ENCODE data around the gene MLST8. TPM values are rescaled to one million over a fixed set of nuclear protein-coding genes. Genes with fewer than 3 reads are reported as not detected.

MLST8 gene
- polyA plus RNA-seq, 1 donor (not counting 4 experiments of a cell fraction or from before 2014, with no cell fraction given): 35.7 TPM

GRCh38 chr16:2170587-2171435, 34.4 kb upstream of the MLST8 start:
- Histone ChIP-seq H2AFZ (ENCODE audit: control insufficient read depth, low read length) (no peak overlapping the region), H4K20me1 (ENCODE audit: control insufficient read depth, extremely low read depth, insufficient read depth, low read length) (no peaks in the 10 kb centered on the region), H3K9me3 (ENCODE audit: control insufficient read depth, low read depth, low read length) (no peaks in the 10 kb centered on the region), H3K36me3 (ENCODE audit: control insufficient read depth in 2 of 2, extremely low read depth in 1 of 2, insufficient read depth in 2 of 2, low read length in 2 of 2) (peaks cover 38% of the 10 kb centered on the region in 2 experiments), H3K27ac (ENCODE audit: control insufficient read depth, insufficient read depth, low read length) (no peak overlapping the region), H3K4me3 (ENCODE audit: control insufficient read depth in 2 of 3, extremely low read depth in 1 of 3, insufficient read depth in 2 of 3, low read depth in 1 of 3, low read length in 3 of 3) (no peak overlapping the region), H3K4me1 (ENCODE audit: control insufficient read depth, extremely low read depth, insufficient read depth, low read length) (no peaks in the 10 kb centered on the region), H3K4me2 (ENCODE audit: control insufficient read depth, extremely low read depth, insufficient read depth, low read depth, low read length) (no peak overlapping the region), H3K9me1 (ENCODE audit: control insufficient read depth, extremely low read depth, insufficient read depth, low read length) (no peaks in the 10 kb centered on the region), H3K79me2 (ENCODE audit: control insufficient read depth, insufficient read depth, low read length) (peaks cover 4% of the 10 kb centered on the region), H3K9ac (ENCODE audit: control insufficient read depth, extremely low read depth, insufficient read depth, low read length) (no peak overlapping the region), H3K27me3 (ENCODE audit: control insufficient read depth, extremely low read depth, insufficient read depth, low read length) (no peaks in the 10 kb centered on the region)
- no peak for FAIRE-seq
- TF ChIP-seq CTCF (optimal IDR thresholded peaks at IDR 0.05 in 1 of 3, IDR thresholded peaks at IDR 0.05 in 1 of 3, conservative IDR thresholded peaks at IDR 0.05 in 1 of 3; ENCODE audit: extremely low read depth in 1 of 3, insufficient read depth in 2 of 3, low read length in 3 of 3): no peak
- no peak for TF ChIP-seq EZH2 (IDR thresholded peaks at IDR 0.05; ENCODE audit: low read length)
- dilution Hi-C loops (cut with MboI; ENCODE audit: extremely low pct_ligation_motif_present, low sequenced_read_pairs): no loop called here
- DNase-seq (ENCODE audit: low read depth, low spot score): no peak

DNA sequence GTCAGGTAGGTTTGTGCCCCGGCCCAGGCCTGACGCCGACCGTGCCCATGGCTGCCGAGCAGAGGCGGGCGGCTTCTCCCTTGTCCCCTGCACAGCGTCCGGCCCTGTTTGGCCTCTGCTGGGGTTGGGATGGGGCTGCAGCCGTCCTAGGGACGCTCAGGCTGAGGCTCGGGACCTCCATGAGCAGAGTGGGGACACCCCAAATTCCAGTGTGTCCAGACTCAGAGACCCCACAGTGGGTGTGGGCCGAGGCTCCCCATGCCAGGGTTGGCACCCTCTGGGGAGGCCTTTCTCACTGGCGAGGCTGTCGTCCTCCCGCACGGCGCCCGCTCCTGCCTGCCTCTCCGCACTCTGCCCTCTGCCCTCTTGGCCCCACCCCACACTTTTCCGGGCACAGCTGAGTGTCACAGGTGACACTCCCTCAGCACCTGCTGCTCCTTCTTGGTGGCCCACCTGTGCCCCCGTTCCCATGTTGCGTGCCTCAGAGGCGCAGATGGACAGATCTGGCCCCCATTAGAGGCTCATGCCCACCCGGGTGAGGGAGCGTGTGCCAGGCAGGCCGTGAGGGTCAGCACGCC, 33.6 kb upstream of the MLST8 start:
- TF ChIP-seq CTCF (optimal IDR thresholded peaks at IDR 0.05 in 1 of 3, IDR thresholded peaks at IDR 0.05 in 1 of 3, conservative IDR thresholded peaks at IDR 0.05 in 1 of 3; ENCODE audit: extremely low read depth in 1 of 3, insufficient read depth in 2 of 3, low read length in 3 of 3): no peak
- TF ChIP-seq EZH2 (IDR thresholded peaks at IDR 0.05; ENCODE audit: low read length): no peak
- H3K4me3 ChIP-seq (ENCODE audit: control insufficient read depth in 2 of 3, extremely low read depth in 1 of 3, insufficient read depth in 2 of 3, low read depth in 1 of 3, low read length in 3 of 3): no peak overlapping the region
- H3K79me2 ChIP-seq (ENCODE audit: control insufficient read depth, insufficient read depth, low read length): no peaks in the 10 kb centered on the region
- no peaks in the 10 kb centered on the region for H3K9me1 ChIP-seq (ENCODE audit: control insufficient read depth, extremely low read depth, insufficient read depth, low read length)
- FAIRE-seq (no peak), DNase-seq (ENCODE audit: low read depth, low spot score) (no peak)
- no peaks in the 10 kb centered on the region for H3K27me3 ChIP-seq (ENCODE audit: control insufficient read depth, extremely low read depth, insufficient read depth, low read length)
- H3K4me1 ChIP-seq (ENCODE audit: control insufficient read depth, extremely low read depth, insufficient read depth, low read length): no peaks in the 10 kb centered on the region
- no peak overlapping the region for H3K9ac ChIP-seq (ENCODE audit: control insufficient read depth, extremely low read depth, insufficient read depth, low read length)
- H3K36me3 ChIP-seq (ENCODE audit: control insufficient read depth in 2 of 2, extremely low read depth in 1 of 2, insufficient read depth in 2 of 2, low read length in 2 of 2): peaks cover 38% of the 10 kb centered on the region in 2 experiments
- H2AFZ ChIP-seq (ENCODE audit: control insufficient read depth, low read length): no peak overlapping the region
- dilution Hi-C loops (cut with MboI; ENCODE audit: extremely low pct_ligation_motif_present, low sequenced_read_pairs): no loop called here
- H3K27ac ChIP-seq (ENCODE audit: control insufficient read depth, insufficient read depth, low read length): no peak overlapping the region
- no peak overlapping the region for H3K4me2 ChIP-seq (ENCODE audit: control insufficient read depth, extremely low read depth, insufficient read depth, low read depth, low read length)
- H4K20me1 ChIP-seq (ENCODE audit: control insufficient read depth, extremely low read depth, insufficient read depth, low read length): no peaks in the 10 kb centered on the region
- H3K9me3 ChIP-seq (ENCODE audit: control insufficient read depth, low read depth, low read length): no peaks in the 10 kb centered on the region

Data from keratinocyte (primary cell).